ENCODE data around the gene TRIM25.

The TRIM25 gene

DNA sequence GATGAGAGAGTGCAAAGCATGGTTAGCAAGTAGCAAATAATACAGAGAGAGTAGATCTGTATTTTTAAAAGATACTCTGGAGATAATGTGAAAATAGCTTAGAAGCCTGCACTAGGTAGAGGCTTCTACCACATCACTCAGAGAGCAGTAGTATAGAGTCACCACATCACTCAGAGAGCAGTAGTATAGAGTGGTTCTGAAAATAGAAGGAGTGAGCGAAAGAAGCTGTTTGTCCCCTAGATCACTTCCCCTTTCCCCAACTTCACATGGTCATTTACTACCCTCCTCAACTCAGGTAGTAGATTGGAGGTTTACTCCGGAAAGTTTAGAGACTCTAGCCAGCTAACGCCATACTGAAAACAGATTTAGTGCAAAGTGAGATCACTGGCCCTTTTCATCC is 62.8 kb downstream of the TRIM25 start:
- DNase-seq: no peak

DNA sequence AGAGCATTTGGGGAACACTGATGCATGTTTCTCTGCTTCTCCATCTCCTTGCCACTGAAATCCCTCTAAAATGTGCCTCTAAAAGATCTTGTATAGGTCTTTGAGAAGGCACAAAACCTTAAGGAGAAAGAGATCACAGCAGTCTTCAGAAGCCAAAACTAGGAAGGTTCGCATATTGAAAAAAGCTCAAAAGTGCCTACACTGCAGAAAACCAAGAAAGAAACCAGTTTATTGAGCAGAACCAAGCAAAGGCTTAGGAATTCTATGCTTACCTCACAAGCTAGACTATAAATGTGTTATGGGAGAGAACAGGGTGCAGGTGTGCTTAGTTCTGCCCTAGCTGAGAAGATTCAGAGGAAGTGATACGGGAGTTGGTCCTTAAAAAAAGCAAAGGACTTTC is 63.3 kb downstream of the TRIM25 start:
- no peak for DNase-seq

DNA sequence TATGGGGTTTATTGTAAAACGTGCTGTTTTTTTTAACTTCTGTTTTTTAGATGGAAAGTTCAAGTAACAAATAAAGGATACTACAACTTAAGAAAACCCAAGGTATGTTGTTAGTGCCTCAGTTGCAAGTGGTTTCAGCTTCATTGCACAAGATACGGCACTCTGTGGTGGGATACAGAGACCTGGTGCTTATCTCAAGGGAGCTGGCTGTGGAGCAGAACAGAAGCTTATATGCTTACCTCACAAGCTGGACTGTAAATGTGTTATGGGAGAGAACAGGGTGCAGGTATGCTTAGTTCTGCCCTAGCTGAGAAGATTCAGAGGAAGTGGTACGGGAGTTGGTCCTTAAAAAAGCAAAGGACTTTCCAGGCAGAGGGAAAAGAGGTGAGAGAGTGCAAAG is 64.7 kb downstream of the TRIM25 start:
- DNase-seq: no peak

DNA sequence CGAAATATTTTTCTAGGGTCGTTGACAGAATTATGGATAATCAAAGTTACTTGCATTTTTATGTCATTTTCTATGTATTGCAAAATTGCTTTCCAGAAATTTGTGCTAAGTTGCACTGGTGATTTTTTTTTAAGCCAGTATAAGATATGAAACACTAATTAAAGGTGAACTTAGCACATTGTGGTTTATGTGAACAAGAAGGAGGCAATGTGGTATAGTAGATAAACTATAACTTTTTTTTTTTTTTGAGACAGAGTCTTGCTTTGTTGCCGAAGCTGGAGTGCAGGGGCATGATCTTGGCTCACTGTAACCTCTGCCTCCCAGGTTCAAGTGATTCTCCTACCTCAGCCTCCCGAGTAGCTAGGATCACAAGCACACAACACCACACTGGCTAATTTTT is 66.7 kb downstream of the TRIM25 start:
- no peak for DNase-seq

DNA sequence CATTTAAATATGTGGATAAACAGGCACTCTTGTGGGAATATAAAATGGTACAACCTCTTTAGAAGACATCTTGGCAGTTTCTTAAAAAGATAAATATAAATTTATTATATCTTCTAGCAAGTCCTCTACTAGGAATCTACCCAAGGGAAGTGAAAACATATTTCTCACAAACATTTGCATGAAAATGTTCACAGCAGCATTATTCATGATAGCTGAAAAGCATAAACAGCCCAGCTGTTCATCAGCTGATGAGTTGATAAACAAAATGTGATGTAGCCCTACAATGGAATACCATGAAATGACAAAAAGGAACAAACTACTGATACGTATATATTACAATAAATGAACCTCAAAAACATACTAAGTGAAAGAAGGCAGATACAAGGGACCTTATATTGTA is 67.9 kb downstream of the TRIM25 start:
- no peak for DNase-seq

DNA sequence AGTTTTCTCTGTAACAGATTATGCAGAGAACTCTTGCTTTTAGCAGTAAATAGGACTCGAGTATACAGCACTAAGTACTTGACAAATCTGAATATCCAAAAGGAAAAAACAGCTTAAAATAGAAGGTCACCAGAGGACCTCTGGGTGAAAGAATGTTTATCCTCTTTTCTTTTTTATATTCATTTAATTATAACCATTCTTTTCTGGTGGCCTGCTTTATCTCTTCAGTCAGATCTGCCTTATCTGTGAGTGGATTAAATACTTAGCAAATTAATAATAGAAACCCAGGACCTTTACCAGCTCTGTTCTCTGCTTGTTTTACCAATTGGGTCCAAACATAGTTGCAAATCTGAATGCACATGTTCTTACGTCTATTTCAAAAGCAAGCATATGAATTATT is 71.3 kb downstream of the TRIM25 start:
- no peak for DNase-seq

DNA sequence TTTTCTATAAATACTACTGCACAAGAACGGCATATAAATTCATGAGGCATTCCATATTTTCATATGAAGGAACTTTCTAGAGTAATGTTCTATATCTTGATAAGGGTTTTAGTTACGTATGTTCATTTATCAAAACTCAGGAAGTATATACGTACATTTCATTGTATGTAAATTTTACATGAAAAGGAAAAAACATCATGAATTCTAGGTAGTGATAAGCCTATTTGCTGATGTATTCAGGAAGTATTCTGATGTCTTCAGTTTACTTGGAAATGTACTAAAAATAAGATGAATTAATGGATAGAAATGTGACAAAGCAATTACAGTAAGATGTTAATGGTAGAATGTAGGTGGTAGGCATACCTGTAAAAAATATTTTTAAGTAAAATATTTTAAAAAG is 75.2 kb downstream of the TRIM25 start:
- DNase-seq: no peak

Measured in HCEC 1CT (cell line).